ENCODE results near the gene SERF1A. TPM values are rescaled to one million over a fixed set of nuclear protein-coding genes. Genes with fewer than 3 reads are reported as not detected.
"Not testable (repeated sequence)": the region's sequence is repeated elsewhere in the genome, so short reads cannot be mapped to it uniquely, and the experiment has no call there.

Gene SERF1A
- total RNA-seq = 6.6 TPM

DNA sequence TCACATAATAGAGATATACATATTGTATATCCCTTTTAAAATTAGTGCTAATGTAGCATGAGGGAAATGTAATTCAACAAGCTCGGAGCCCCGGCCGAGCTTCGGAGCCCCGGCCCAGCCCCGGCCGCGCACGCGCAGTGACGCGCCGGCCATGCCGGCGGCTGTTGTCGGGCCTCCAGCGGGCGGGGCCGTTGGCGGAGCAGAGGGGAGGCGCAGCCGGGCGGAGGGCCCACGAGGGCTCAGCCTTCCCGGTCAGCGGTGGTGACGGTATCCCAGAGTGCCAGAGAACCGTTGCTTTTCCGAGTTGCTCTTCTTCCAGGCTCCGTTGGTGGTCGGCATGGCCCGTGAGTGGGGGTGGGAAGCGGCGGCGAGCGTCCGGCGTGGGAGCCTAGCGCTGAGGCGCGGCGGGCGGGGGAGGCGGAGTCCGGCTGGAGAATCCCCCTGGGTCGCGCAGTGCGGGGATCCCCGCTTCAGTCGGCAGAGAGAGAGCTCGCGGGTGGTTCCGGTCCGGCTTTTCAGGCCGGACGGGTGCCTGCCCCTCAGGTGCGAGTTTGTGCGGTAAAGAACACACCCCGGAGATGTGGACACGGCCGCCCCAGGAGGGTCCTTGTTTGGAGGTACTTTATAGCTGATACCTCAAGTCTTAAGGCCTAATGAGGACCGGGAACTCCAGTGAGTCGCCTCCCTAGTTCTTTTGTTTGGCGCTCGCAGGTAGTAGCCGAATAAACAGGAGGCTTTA lies at the start of gene SERF1A:
Gene SERF1A (plus strand): TSS at position 137 of the 739 bp plus-strand sequence. CDS start 201 bp downstream, at position 338.
- not testable (repeated sequence) for DNase-seq

DNA sequence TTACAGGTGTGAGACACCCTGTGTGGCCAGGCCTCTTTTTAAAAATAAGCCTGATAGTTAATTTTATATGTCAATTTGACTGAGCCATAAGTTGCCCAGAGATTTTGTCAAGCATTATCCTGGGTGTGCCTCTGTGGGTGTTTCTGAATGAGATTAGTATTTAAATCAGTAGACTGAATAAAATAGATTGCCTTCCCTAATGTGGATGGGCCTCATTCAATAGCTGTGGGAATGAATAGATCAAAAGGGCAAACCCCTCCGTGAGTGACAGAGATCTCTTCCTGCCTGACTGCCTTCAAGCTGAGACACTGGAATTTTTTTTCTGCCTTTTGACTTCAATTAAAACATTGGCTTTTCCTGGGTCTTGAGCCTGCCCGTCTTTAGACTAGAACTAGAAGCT lies 33.7 kb upstream of the SERF1A start:
- DNase-seq = not testable (repeated sequence)

GRCh38 chr5:70870626-70871025 lies 29.8 kb upstream of the SERF1A start:
- not testable (repeated sequence) for DNase-seq

DNA sequence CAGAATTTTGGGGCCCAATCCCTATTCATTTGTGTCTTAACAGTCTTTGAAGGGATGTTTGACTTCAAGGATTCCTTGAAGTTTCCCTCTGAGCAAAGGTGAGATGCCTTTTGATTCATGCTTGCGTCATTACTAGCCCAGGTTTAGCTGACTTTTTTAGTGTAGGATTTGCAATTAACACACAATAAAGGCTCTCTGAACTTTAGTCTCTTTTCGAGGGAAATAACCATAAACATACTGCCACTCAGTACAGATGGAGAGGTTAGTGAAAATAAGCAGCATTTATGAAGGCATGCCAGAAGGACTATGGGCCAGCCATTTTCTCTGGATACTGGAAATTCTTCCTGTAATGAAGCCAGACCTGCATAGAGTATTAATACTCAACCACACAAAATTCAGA lies 4.4 kb upstream of the SERF1A start:
- DNase-seq = not testable (repeated sequence)

DNA sequence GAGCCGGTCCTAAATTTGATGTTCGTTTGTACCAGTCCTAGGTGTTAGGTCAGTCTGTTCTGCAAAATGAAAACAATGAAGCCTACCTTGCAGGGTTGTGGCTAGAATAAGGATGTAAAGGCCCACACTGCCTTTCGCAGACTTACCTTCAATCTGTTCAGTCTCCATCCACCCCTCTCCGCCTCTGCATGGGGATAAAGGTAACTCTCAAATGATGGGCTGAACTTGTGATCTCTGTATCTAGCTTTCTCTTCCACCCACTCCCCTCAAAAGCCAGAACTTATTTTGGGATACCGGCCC lies 753 bp downstream of the SERF1A start:
- DNase-seq = not testable (repeated sequence)

GRCh38 chr5:70906624-70907023 lies 6.2 kb downstream of the SERF1A start:
- DNase-seq = not testable (repeated sequence)

DNA sequence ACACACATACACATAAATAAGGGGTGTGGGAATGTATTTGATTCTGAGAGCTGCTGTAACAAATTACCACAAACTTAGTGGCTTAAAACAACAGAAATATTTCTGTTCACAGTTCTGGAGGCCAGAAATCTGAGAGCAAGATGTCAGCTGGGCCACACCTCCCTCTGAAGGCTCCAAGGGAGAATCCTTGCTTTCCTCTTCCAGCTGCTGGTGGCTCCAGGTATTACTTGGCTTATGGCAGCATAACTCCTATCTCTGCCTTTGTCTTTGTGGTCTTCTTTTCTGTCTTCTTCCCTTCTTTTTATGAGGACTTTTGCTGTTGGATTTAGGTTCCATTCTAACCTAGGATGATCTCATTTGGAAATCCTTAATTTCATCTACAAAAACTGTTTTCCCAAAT lies 16.4 kb downstream of the SERF1A start:
- DNase-seq = not testable (repeated sequence)

DNA sequence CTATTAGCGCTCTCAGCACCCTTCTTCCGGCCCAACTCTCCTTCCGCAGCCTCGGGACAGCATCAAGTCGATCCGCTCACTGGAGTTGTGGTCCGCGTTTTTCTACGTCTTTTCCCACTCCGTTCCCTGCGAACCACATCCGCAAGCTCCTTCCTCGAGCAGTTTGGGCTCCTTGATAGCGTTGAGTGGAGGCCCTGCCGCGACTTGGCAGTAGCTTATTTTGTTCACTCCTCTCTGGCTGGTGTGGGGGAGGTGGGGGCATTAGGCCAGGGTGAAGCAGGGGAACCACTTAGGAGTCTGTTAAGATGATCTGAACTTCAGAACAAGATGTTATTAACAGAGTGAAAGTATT lies 24.7 kb downstream of the SERF1A start:
- DNase-seq = not testable (repeated sequence)

DNA sequence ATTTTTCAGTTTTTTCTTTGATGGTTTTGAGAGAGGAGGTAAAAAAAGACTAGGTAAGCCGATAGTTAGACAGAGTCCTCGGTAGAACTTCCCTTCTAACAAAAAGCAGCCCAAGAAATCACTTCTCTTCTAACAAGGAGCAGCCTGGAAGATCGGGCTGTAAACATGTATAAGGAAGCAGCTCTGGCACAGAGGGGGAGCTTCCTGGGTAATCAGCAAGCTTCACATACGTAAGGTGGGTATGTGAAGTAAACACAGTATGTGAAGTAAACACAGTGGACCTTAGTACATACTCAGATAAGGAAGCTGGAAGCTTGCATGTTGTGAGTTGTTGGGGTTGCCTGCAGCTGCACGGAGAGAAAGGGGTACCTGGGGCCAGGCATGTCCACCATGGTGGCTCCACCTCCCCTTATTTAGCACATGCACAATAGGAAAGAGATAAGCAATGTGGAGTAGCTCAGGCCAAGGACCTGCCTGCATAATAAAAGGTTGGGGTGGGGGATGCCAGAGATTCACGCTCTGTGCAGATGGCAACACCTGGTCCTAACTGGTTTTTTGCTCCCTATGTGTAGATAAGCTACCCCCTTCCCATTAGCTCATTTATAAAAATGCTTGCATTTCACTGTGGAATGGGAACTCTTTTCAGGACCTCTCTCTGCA lies 31.4 kb downstream of the SERF1A start:
- not testable (repeated sequence) for DNase-seq

GRCh38 chr5:70932560-70932959 lies 32.1 kb downstream of the SERF1A start:
- DNase-seq = not testable (repeated sequence)

DNA sequence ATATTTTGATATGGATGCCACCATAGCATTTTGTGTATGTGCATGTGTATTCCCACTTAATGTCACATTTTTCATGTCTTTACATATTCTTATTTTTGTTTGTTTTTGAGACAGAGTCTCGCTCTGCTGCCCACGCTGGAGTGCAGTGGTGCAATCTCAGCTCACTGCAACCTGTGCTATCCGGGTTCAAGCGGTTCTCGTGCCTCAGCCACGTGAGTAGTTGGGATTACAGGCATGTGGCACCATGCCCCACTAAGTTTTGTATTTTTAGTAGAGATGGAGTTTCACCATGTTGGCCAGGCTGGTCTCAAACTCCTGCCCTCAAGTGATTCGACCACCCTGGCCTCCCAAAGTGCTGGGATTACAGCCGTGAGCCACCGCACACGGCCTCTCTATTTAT lies 52.6 kb downstream of the SERF1A start:
- DNase-seq = not testable (repeated sequence)

Small RNAs within 50 kb of the gene (small RNA-seq; reads per million reads assigned to genes)
- gene CDH12P1 (ENCODE audit: low replicate concordance) = not detected

Other genes starting within 250 kb of the SERF1A start
- 40.0 TPM for gene SMN1, start 24.4 kb downstream of the SERF1A start, total RNA-seq
- 11.6 TPM for gene NAIP, start 124.7 kb downstream of the SERF1A start, total RNA-seq
- 38.9 TPM for gene GTF2H2, start 167.0 kb downstream of the SERF1A start, total RNA-seq

Data from tongue (tissue), 3 donors.